NCI-H2196 (cell line): ENCODE results near the gene DHX40.
"Not testable (repeated sequence)": the region's sequence is repeated elsewhere in the genome, so short reads cannot be mapped to it uniquely, and the experiment has no call there.

Experiments used
- DNase-seq: peaks from one replicate; lab custom pipeline; 2025; ENCODE audit not compliant: unreplicated experiment; lab: John Stamatoyannopoulos, UW

DHX40 gene

DNA sequence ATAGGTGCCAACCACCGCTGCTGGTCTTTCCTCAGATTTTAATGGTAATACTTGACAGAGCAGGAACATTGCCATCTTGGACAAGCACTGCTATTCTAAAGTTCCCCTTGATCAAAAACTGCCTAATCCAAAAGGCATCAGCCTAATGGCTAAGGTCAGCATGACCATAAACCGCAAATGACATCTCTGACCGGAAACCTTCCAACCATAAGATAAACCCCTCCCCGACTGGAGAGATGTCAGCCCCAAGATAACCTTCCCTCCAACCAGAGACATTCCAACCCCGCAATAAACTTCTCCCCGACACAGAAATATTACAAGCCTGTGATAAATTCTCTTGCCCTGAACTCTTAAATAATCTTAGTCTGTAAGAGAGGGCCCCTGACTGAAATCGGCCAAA is 7.4 kb upstream of the DHX40 start:
- DNase-seq: no peak

DNA sequence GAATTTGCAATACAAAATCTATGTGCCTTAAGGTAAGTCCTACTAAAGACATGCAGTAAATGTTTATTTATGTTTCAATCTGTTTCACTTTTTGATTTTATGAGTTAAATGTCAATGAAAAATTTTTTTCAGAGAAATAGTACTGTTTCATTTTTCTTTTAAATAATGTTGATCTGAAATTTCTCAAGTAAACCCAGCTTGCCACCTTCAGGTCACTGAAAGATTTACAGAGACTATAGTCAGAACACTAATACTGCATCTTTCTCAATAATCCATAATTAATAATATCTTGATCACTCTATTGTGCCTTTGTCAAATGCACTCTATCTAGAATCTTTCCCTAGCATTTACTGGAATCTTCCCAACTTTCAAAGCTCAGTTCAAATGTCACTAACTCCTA is 6.5 kb upstream of the DHX40 start:
- DNase-seq: no peak

DNA sequence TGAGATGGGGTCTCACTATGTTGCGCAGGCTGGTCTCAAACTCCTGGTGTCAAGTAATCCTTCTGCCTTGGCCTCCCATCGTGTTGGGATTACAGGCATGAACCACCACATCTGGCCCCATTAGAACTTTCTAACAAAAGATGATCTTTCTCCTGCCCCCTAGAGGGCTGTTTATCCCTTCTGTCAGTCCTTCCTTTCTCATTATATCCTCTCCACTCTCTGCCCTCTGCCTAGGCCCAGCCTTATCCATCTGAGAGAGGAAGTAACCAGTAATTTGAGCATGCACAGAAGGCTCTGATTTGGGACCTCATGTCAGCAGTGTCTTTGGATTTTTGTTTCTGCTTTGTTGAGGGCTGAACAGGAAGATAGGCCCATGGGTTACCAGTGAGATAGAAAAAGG is 4.4 kb upstream of the DHX40 start:
- DNase-seq: no peak

DNA sequence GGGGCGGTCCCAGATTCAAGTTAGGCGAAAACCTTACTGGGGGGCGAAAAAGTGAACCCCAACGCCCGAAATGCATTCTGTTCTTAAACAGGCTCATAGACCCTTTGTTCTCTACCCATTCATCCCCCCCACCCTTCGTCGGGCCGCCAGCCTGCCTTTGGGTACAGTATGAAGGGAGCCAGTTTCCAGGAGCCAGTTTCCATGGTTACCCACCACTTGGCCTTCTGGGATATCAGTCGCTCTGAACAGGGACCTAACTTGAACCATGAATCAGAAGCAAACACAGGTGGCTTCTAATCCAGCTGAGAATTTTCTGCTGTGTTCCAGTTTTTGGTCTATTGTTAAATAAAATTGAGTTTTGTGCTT is 532 bp downstream of the DHX40 start:
- peak; percentile 85 for DNase-seq

DNA sequence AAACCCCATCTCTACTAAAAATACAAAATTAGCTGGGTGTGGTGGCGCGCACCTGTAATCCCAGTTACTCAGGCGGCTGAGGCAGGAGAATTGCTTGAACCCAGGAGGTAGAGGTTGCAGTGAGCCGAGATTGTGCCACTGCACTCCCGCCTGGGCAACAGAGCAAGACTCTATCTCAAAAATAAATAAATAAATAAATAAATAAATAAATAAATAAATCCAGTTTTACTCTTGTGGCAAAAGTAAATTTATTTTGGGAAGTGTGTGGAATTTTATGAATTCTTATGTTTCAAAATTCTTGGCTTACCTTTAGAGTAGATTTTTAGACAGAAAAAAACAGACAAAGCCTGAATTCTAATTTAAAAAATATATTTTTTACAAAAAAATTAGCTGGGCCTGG is 3.7 kb downstream of the DHX40 start:
- not testable (repeated sequence) for DNase-seq

DNA sequence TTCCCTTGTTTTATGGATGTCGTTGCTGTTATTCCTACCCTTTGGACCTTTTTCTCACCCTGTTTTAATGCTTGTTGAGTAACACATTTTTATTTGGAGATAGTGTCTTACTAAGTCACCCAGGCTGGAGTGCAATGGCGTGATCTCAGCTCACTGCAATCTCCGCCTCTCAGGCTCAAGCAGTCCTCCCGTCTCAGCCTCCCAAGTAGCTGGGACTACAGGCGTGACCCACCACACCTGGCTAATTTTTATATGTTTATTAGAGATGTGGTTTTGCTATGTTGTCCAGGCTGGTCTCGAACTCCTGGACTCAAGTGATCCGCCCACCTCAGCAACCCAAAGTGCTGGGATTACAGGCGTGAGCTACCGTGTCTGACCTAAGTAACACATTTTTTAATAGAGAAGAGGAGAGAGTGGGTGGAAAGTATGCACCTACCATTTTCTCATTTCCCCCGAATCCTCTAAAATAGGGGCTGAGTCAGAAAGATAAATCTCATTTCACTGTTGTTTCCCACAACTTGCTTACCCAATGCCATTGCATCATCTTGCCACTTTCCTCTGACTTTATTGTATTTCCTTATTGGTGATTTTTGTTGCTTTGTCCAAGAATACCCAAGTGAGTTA is 7.0 kb downstream of the DHX40 start:
- DNase-seq: no peak

DNA sequence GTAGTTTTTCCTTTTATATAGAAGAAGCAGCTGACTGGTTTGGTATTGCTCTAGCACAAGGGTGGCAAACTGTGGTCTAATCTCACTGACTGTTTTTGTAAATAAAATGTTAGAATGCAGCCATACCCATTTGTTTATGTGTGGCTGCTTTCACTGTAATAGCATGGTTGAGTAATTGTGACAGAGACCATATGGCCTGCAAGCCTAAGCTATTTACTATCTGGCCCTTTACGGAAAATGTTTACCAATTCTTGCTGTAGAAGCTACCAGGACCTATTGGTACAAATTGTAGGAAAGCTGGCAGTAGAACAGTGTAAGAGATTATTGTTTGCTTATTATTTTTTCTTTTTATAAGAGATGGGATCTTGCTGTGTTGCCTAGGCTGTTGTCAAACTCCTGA is 18.8 kb downstream of the DHX40 start:
- not testable (repeated sequence) for DNase-seq

DNA sequence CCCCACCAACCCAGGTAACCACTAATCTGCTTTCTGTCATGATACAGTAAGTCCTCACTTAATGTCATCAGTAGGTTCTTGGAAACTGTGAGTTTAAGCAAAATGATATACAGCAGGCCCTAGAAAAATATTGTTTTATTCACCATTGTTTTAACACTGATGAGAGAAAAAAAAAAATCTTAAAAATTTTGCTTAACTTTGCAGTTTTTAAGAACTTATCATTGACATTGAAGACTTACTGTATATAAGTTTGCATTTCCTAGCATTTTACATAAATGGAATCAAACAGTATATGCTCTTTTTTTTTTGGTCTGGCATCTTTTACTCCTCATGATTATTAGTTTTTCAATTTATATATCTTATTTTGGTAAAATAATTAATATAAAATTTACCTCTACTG is 34.8 kb downstream of the DHX40 start:
- no peak for DNase-seq

DNA sequence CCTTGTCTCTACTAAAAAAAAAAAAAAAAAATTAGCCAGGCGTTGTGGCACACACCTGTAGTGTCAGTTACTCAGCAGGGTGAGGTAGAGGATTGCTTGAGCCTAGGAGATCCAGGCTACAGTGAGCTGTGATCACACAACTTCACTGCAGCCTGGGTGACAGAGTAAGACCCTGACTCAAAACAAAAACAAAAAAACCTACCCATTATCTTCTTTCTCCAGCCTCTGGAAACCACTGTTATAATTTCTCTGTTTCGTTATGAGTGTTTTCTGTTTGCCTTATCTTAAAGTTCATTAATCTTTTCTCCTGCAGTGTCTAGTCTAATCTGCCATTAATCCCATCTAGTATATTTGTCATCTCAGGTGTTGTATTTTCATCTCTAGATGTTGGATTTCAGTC is 35.7 kb downstream of the DHX40 start:
- no peak for DNase-seq

DNA sequence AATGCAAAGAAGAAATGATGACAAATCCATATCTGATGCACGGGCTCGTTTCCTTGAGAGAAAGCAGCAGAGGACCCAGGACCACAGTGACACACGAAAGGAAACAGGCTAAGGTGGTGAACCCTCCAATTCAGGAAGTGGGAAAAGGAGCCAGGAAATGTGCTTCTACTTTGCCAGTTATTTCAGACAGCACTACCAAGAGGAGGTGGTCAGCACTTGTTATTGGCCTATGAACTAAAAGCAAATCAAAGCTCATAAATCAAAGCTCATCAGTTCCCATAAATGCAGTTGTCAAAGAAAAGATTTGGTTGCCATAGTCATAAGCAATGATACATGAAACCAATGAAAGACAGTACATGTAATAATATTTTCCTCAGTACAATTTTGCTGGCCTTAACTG is 41.7 kb downstream of the DHX40 start:
- no peak for DNase-seq

DNA sequence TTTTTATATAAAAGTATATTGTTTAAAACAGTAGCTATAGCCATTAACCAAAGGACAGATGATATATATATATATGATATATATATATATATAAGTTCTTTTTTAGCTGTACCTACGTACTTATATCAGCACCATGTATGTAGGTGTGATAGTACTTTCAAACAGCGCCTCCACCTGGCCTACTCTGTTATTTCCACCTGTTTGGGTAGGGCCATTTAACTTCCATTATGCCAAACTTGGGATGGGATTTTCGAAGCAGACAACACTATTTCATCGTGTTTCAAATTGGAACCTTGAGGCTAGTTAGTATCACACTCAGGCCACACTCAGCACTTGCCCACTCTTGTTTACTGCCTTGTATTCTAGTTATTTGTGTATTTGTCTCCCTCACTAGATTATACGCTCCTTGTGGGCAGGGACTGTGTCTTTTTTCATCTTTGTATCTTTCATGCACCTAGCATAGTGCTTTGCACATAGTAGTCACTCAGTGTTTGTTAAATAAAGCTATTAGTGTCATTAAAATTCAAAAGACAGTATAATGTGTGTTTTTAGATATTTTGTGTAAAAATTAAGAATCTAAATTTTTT is 42.5 kb downstream of the DHX40 start:
- DNase-seq: no peak

DNA sequence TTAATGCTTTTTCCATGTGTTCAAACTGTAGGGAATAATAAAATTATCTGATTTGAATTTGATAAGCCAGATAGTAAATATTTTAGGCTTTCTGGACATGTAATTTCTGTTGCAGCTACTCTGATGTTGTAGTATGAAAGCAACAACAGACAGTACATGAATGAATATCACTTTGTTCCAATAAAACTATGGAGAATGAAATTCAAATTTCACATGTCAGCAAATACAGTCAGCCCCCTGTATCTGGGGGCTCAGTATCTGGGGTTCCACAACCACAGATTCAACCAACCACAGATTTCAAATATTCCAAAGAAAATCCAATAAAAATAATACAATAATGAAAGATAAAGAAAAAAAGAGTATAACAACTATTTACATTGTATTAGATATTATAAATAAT is 46.1 kb downstream of the DHX40 start:
- no peak for DNase-seq

DNA sequence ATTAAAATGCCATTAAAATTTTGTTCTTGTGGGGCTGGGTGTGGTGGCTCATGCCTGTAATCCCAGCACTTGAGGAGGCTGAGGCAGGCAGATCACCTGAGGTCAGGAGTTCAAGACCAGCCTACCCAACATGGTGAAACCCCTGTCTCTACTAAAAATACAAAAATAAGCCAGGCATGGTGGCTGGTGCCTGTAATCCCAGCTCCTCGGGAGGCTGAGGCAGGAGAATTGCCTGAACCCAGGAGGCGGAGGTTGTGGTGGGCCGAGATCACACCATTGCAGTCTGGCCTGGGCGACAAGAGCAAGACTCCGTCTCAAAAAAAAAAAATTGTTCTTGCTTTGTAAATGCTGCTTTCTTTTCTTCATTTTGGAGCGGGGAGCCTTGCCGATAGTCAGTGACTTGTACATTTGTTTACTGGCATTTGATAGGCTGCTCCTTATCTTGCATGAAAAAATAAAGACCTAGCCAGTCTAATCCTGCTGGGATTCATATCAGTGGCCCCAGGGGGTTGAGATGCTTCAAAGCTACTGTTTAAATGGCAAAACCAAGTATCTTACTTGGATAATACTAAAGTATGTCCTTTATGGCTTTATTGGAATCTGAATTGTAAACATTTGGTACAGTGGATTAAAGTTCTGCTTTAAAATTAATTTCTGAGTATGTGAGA is 51.0 kb downstream of the DHX40 start:
- DNase-seq: no peak

DNA sequence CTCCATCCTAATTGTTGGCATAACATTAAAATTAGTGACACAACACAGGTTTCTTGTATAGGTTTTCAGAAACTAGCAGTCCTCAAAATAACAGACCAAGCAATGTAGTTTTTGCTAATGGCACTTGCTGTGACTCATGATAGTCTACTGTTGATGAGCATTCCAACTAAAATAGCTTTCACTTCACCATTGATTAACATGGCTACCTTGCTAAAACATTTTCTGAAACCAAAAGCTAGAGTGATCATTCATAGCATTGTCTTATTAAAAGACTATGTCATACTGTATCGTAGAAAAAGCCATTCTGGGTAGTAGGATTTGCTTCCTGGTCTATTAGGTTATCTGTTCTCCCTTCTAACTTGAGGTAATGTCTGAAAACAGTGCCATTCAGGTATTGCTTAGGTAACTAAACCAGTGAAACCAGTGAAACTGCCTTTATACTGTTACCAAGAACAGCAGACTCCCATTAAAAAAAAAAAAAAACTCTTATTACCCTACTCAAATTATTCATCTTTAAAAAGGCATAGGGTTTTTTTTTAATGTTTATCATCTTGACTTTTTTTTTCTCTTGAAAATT is 51.8 kb downstream of the DHX40 start:
- DNase-seq: no peak

DNA sequence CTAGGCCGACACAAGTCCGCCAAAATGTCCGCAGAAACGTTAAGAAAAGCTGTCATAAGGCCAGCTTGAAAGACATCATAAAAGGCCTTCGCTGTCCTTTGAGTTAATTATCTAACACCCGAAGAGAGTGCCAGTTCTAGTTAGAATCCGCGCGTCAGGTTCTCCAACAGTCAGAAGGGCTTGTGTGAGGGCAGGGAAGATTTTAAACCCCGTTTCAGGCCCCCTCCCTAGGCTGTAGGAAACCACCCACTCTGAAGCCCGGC is 53.6 kb downstream of the DHX40 start:
- DNase-seq: no peak

DNA sequence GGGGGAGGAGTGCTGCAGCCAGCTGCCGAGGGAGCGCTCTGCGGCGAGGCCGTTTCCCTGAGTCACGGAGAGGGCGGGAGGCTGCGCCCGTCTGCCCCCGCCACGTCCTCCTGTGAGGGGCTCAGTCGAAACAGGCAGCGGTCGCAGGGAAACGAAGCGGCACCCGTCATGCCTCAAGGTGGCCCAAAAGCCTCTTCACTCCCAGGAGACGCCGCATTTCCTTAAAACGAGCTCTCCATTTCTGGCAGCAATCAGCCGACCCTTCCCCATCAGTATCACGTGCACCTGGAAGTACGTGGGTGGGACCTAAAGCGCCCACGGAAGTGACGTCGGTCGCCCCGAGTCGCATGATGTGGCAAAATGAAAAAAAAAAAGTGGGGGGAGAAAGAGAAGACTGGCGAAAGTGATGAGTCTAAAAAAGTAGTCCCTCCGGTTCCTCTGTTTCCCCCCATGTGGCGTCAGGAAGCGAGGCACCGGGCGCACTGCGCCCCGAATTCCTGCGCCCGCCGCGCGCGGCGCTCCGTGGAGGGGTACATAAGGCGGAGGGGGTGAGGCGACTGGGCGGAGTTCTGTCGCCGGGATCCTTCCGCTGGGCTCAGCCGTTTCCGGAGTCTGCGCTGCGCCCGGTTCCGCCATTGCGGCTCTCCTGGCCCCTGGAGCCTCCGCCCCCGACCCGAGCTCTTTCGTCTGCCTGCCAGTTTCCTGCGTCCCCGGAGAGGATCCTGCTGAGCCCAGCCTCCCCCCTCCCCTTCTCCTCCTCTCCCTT is 54.1 kb downstream of the DHX40 start, which contains the start of gene CLTC:
Gene CLTC, plus strand, starts transcription at position 598 of the 766 bp plus-strand sequence. CDS start 237 bp downstream, outside the sequence.
- DNase-seq: peak; percentile 93

DNA sequence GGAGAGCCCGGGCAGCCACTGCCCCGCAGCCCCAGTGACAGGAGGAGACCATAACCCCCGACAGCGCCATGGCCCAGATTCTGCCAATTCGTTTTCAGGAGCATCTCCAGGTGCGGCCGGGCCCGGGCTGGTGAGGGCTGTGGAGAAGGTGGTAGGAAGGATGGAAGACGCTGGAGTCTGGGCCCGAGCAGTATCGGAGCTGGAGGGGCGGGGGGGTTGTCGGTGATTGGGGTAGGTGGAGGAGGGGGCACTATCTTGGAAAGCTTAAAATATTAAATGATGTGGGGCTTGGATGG is 54.6 kb downstream of the DHX40 start:
- DNase-seq: no peak

DNA sequence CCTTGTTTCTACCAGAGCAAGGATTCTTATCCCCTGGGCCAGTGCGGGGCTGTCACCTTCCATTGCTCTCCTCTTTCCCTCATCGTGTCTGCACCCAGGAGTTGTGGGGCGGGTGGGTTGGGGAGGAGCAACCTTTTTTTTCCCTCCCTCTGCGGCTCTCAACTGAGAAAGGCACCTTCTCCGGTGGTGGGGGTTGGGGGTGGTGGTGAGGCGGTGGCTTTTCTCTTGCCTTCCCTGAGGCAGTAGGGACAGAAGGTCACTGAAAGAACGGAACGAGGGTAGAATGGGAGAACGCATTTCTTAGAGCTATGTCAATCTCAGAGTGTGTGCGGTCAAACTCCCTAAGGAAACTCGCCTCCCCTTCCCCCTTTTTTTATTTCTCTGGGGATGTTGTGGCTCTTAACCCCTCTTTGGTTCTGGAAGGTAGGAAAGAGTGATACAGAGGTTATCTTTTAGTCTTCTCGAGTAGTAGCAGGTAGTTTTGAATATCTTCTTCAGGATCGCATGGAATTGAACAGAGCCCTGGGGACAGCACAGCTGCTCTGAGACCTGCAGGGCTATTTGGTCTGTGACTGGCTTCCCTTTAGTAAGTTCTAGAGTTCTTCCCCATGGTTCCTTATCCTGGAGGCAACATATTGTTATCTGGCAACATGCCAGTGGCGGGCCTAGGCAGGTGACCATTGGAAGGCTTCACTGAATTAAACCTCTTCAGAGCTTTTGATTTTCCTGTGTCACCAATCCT is 55.3 kb downstream of the DHX40 start:
- peak; percentile 38 for DNase-seq

DNA sequence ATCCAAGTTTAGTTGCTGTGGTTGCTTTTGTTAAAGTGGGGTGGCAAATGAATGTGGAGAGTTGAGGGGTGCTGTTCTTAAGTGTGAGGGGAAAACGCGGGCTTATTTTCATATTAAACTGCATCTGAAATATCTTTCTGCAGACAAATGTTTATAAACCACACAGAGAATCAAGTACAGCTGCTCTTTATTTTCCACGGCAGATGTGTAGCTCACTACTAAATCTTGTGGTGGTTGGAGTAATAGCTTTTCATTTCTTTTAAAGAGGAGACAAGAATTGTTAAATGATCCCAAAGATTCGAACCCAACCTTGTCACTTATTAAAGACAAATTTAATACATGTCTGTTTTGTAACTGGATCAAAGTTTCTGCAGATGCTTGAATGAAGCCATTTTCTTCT is 56.4 kb downstream of the DHX40 start:
- DNase-seq: no peak

DNA sequence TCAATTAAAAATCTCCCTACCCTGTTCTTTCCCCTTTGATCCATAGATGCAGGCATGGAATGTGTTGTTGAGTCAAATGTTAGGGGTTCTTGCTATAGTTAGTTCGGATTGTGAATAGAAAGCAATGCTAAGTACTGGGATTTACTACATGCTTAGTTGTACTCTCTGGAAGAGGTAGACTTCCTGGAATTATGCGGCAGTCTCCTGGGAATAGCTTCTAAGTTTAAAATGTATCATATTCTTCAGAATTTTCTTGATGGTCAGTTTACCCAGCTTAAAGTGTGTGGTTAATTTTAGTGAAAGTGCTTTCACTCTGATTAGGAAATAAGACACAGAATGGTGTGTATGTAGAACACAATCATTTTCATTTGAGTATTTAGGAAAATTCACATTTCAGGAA is 57.7 kb downstream of the DHX40 start:
- no peak for DNase-seq

DNA sequence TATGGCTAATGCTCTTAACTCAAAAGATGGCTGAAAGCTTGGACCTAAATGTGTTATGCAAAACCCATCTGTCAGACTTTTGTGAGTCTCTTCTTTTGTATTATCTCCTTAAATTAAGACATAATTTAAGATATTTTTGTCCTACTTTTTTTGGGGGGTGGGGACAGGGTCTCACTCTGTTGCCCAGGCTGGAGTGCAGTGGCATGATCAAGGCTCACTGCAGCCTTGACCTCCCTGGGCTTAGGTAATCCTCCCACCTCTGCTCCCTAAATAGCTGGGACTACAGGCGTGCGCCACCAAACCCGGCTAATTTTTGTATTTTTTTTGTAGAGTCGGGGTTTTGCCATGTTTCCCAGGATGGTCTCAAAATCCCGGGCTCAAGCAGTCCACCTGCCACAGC is 61.3 kb downstream of the DHX40 start:
- no peak for DNase-seq
